ENCODE data around the gene ERCC6L2. TPM values are rescaled to one million over a fixed set of nuclear protein-coding genes. Genes with fewer than 3 reads are reported as not detected.

Gene ERCC6L2
- total RNA-seq, 2 donors from 2014 or later = 37.7 to 44.2 TPM

GRCh38 chr9:95930277-95930676 lies 54.8 kb downstream of the ERCC6L2 start:
- no peaks in the 10 kb centered on the region for H3K27me3 ChIP-seq (ENCODE audit: control insufficient read depth, insufficient read depth, low read length, poor library complexity, severe bottlenecking)
- Mint-ChIP-seq H3K9me3 (no peaks in the 10 kb centered on the region), H3K4me1 (no peaks in the 10 kb centered on the region), H3K27me3 (ENCODE audit: insufficient read depth) (no peaks in the 10 kb centered on the region), H3K27ac (no peak overlapping the region), H3K4me3 (no peak overlapping the region), H3K36me3 (ENCODE audit: low read depth) (peaks cover 54% of the 10 kb centered on the region)
- no peaks in the 10 kb centered on the region for H3K9me3 ChIP-seq (ENCODE audit: control insufficient read depth, low read length)
- H3K9ac ChIP-seq (ENCODE audit: extremely low read depth, low read length, poor library complexity, severe bottlenecking) = no peak overlapping the region
- DNase-seq = no peak
- H3K4me3 ChIP-seq (ENCODE audit: low read length) = no peak overlapping the region
- H3K27ac ChIP-seq (ENCODE audit: low read depth, low read length) = no peak overlapping the region
- peaks cover 84% of the 10 kb centered on the region for H3K36me3 ChIP-seq (ENCODE audit: control insufficient read depth, insufficient read depth, low read length)
- WGBS, 2 experiments (ENCODE audit: insufficient coverage in 1 of 2, insufficient read length in 1 of 2) = 100% methylated on average over 1 of the region's 1 CpG; no CpG with 5 or more reads in 1 of the 2 experiments
- TF ChIP-seq, protein P1, sequence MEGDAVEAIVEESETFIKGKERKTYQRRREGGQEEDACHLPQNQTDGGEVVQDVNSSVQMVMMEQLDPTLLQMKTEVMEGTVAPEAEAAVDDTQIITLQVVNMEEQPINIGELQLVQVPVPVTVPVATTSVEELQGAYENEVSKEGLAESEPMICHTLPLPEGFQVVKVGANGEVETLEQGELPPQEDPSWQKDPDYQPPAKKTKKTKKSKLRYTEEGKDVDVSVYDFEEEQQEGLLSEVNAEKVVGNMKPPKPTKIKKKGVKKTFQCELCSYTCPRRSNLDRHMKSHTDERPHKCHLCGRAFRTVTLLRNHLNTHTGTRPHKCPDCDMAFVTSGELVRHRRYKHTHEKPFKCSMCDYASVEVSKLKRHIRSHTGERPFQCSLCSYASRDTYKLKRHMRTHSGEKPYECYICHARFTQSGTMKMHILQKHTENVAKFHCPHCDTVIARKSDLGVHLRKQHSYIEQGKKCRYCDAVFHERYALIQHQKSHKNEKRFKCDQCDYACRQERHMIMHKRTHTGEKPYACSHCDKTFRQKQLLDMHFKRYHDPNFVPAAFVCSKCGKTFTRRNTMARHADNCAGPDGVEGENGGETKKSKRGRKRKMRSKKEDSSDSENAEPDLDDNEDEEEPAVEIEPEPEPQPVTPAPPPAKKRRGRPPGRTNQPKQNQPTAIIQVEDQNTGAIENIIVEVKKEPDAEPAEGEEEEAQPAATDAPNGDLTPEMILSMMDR (conservative IDR thresholded peaks at IDR 0.05) = no peak
- no peaks in the 10 kb centered on the region for H3K4me1 ChIP-seq (ENCODE audit: control insufficient read depth, insufficient read depth, low read length)

DNA sequence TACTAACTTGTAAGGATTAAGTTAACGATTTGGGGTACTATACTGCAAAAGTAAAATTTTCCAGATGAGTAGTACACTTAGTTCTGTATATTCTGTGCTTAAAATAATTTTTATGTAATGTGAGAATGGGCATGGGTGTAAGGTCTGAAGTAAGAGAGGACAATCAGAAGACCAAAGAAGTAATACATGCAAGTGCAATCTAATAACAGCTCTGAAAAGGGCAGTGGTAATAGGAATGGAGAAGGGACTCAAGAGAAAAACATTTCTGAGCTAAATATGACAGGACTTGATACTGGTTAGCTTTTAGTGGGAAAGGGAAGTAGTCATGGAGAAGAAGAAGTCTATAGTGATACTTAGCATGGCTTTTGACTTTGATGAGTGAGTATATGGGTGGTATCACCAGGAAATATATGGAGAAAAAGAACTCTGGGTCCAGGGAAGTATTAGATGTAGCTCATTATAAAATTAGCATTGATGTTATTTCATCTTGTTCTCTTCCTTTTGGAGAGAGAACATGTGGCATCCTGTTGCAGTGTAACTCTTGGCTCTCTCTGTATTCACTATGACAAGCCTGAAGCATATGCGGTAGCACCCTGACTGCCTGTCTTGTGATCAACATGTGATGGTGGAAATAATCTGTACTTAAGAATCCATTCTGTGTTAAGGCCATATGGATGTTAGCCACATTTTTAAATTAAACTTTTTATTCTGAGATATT lies 60.5 kb downstream of the ERCC6L2 start:
- H3K4me3 Mint-ChIP-seq = no peak overlapping the region
- H3K27me3 Mint-ChIP-seq (ENCODE audit: insufficient read depth) = no peaks in the 10 kb centered on the region
- Histone ChIP-seq H3K27ac (ENCODE audit: low read depth, low read length) (no peak overlapping the region), H3K4me3 (ENCODE audit: low read length) (no peak overlapping the region), H3K9ac (ENCODE audit: extremely low read depth, low read length, poor library complexity, severe bottlenecking) (no peak overlapping the region), H3K9me3 (ENCODE audit: control insufficient read depth, low read length) (peaks cover 28% of the 10 kb centered on the region), H3K27me3 (ENCODE audit: control insufficient read depth, insufficient read depth, low read length, poor library complexity, severe bottlenecking) (no peaks in the 10 kb centered on the region), H3K4me1 (ENCODE audit: control insufficient read depth, insufficient read depth, low read length) (no peaks in the 10 kb centered on the region), H3K36me3 (ENCODE audit: control insufficient read depth, insufficient read depth, low read length) (peaks cover 79% of the 10 kb centered on the region)
- TF ChIP-seq, protein P1 (conservative IDR thresholded peaks at IDR 0.05) = no peak
- no peaks in the 10 kb centered on the region for H3K4me1 Mint-ChIP-seq
- H3K9me3 Mint-ChIP-seq = peaks cover 11% of the 10 kb centered on the region
- peaks cover 68% of the 10 kb centered on the region for H3K36me3 Mint-ChIP-seq (ENCODE audit: low read depth)
- no peak for DNase-seq
- H3K27ac Mint-ChIP-seq = no peak overlapping the region
- 92% methylated on average over 2 of the region's 2 CpGs; no CpG with 5 or more reads in 1 of the 2 experiments for WGBS, 2 experiments (ENCODE audit: insufficient coverage in 1 of 2, insufficient read length in 1 of 2)

- DNase-seq = no peak
- no peak overlapping the region for H3K4me3 Mint-ChIP-seq
- Histone ChIP-seq H3K27ac (ENCODE audit: low read depth, low read length) (no peak overlapping the region), H3K9ac (ENCODE audit: extremely low read depth, low read length, poor library complexity, severe bottlenecking) (no peak overlapping the region), H3K4me1 (ENCODE audit: control insufficient read depth, insufficient read depth, low read length) (no peaks in the 10 kb centered on the region), H3K9me3 (ENCODE audit: control insufficient read depth, low read length) (peaks cover 30% of the 10 kb centered on the region), H3K4me3 (ENCODE audit: low read length) (no peak overlapping the region), H3K27me3 (ENCODE audit: control insufficient read depth, insufficient read depth, low read length, poor library complexity, severe bottlenecking) (no peaks in the 10 kb centered on the region), H3K36me3 (ENCODE audit: control insufficient read depth, insufficient read depth, low read length) (peaks cover 83% of the 10 kb centered on the region)
- TF ChIP-seq, protein P1 (conservative IDR thresholded peaks at IDR 0.05) = no peak
- 90 to 92% methylated on average over 2 to 3 of the region's 3 CpGs for WGBS, 2 experiments (ENCODE audit: insufficient coverage in 1 of 2, insufficient read length in 1 of 2)
- H3K4me1 Mint-ChIP-seq = no peaks in the 10 kb centered on the region
- peaks cover 11% of the 10 kb centered on the region for H3K9me3 Mint-ChIP-seq
- H3K27ac Mint-ChIP-seq = no peak overlapping the region
- H3K36me3 Mint-ChIP-seq (ENCODE audit: low read depth) = peaks cover 65% of the 10 kb centered on the region
- no peaks in the 10 kb centered on the region for H3K27me3 Mint-ChIP-seq (ENCODE audit: insufficient read depth)
Observed at GRCh38 chr9:95936579-95937075, 61.1 kb downstream of the ERCC6L2 start.
